Large intestine (tissue), 12 donors: ENCODE data around the gene YRDC. TPM values are rescaled to one million over a fixed set of nuclear protein-coding genes. Genes with fewer than 3 reads are reported as not detected.

Source experiments
- DNase-seq, 2 donors: peaks; one replicate each; pipeline versions ENCODE4 v3.0.0 to v3.0.0-alpha.2; 2013
- H3K27ac ChIP-seq: one replicate; pipeline ENCODE4 v1.5.1; 2013; ENCODE audit warnings: low read length
- H3K27me3 ChIP-seq: 2 replicates; pipeline ENCODE4 v1.6.1; 2013; ENCODE audit warnings: low read length; ENCODE audit not compliant: control insufficient read depth, insufficient read depth
- H3K36me3 ChIP-seq: 2 replicates; pipeline ENCODE4 v1.6.1; 2013; ENCODE audit warnings: low read length; ENCODE audit not compliant: control insufficient read depth, insufficient read depth
- H3K4me1 ChIP-seq: one replicate; pipeline ENCODE4 v1.6.1; 2013; ENCODE audit warnings: low read length; ENCODE audit not compliant: control insufficient read depth, insufficient read depth
- H3K4me3 ChIP-seq: one replicate; pipeline ENCODE4 v1.5.1; 2013; ENCODE audit warnings: low read length
- H3K9me3 ChIP-seq: one replicate; pipeline ENCODE4 v1.6.1; 2013; ENCODE audit warnings: mild to moderate bottlenecking, low read depth, low read length, moderate library complexity; ENCODE audit not compliant: control insufficient read depth
- WGBS: methylation state at CpG from one replicate; pipeline ENCODE4 v1.1.5; 2013; ENCODE audit warnings: low lambda C conversion rate; ENCODE audit not compliant: insufficient coverage; 5-methylcytosine and 5-hydroxymethylcytosine counted together
- long read RNA-seq, 11 donors: transcript quantifications; one replicate each; lab custom pipeline, GENCODE V29; 2026
- polyA plus RNA-seq: library from polyadenylated mRNA; unstranded; fragments of 120-200 nt; gene quantifications from one replicate; pipeline ENCODE4 v1.2.1, GENCODE V29; 2013

YRDC gene
- polyA plus RNA-seq: 14.7 TPM
- long read RNA-seq, donor 1, transcript YRDC-201 (5 exons, 1,826 nt): major isoform, 5 of 5 reads
- long read RNA-seq, donor 1, partial matches to known transcripts: 0 of 5 reads
- long read RNA-seq, donor 1, other reads (novel, unspliced or antisense): 0 of 5 reads
- long read RNA-seq, donor 2, transcript YRDC-201 (5 exons, 1,826 nt): major isoform, 14 of 14 reads
- long read RNA-seq, donor 2, partial matches to known transcripts: 0 of 14 reads
- long read RNA-seq, donor 2, other reads (novel, unspliced or antisense): 0 of 14 reads
- long read RNA-seq, donor 3: 0 reads
- long read RNA-seq, donor 4, partial matches to known transcripts: 0 of 1 reads
- long read RNA-seq, donor 4, other reads (novel, unspliced or antisense): 0 of 1 reads
- long read RNA-seq, donor 5, partial matches to known transcripts: 0 of 2 reads
- long read RNA-seq, donor 5, other reads (novel, unspliced or antisense): 0 of 2 reads
- long read RNA-seq, donor 6, transcript YRDC-201 (5 exons, 1,826 nt): major isoform, 10 of 183 reads
- long read RNA-seq, donor 6, partial matches to known transcripts: 107 of 183 reads
- long read RNA-seq, donor 6, other reads (novel, unspliced or antisense): 66 of 183 reads
- long read RNA-seq, donor 7, partial matches to known transcripts: 0 of 4 reads
- long read RNA-seq, donor 7, other reads (novel, unspliced or antisense): 0 of 4 reads
- long read RNA-seq, donor 8, transcript YRDC-201 (5 exons, 1,826 nt): major isoform, 10 of 10 reads
- long read RNA-seq, donor 8, partial matches to known transcripts: 0 of 10 reads
- long read RNA-seq, donor 8, other reads (novel, unspliced or antisense): 0 of 10 reads
- long read RNA-seq, donor 9, transcript YRDC-201 (5 exons, 1,826 nt): major isoform, 13 of 13 reads
- long read RNA-seq, donor 9, partial matches to known transcripts: 0 of 13 reads
- long read RNA-seq, donor 9, other reads (novel, unspliced or antisense): 0 of 13 reads
- long read RNA-seq, donor 10, transcript YRDC-201 (5 exons, 1,826 nt): major isoform, 9 of 9 reads
- long read RNA-seq, donor 10, partial matches to known transcripts: 0 of 9 reads
- long read RNA-seq, donor 10, other reads (novel, unspliced or antisense): 0 of 9 reads
- long read RNA-seq, donor 11, transcript YRDC-201 (5 exons, 1,826 nt): major isoform, 5 of 5 reads
- long read RNA-seq, donor 11, partial matches to known transcripts: 0 of 5 reads
- long read RNA-seq, donor 11, other reads (novel, unspliced or antisense): 0 of 5 reads

GRCh38 chr1:37807555-37808368, at the start of gene YRDC, which contains the start of gene C1orf122:
YRDC (minus strand) TSS chr1:37808208; CDS start chr1:37808180, 28 bp downstream.
C1orf122 (plus strand) TSS chr1:37807790; CDS start chr1:37808405, 615 bp downstream.
- no peaks in the 10 kb centered on the region for H3K9me3 ChIP-seq
- H3K4me1 ChIP-seq: peaks cover 12% of the 10 kb centered on the region
- H3K4me3 ChIP-seq: peak within 1 kb of the TSS; percentile 77
- no CpG with 5 or more reads among the region's 95 CpGs for WGBS
- peak within 1 kb of the TSS; percentile 83 for H3K27ac ChIP-seq
- peak; percentile 90 to 94 for DNase-seq
- H3K36me3 ChIP-seq: peaks cover 41% of the 10 kb centered on the region
- H3K27me3 ChIP-seq: no peaks in the 10 kb centered on the region

- Histone ChIP-seq H3K36me3 (peaks cover 21% of the 10 kb centered on the region), H3K4me3 (no peak overlapping the region), H3K27me3 (no peaks in the 10 kb centered on the region), H3K9me3 (no peaks in the 10 kb centered on the region), H3K4me1 (no peaks in the 10 kb centered on the region), H3K27ac (no peak overlapping the region)
- WGBS: no CpG with 5 or more reads among the region's 6 CpGs
- no peak for DNase-seq
Observed at GRCh38 chr1:37854406-37854805, 46.4 kb upstream of the YRDC start.

GRCh38 chr1:37853157-37853556, 45.1 kb upstream of the YRDC start:
- H3K4me1 ChIP-seq: no peaks in the 10 kb centered on the region
- H3K4me3 ChIP-seq: no peak overlapping the region
- no peaks in the 10 kb centered on the region for H3K27me3 ChIP-seq
- no peak overlapping the region for H3K27ac ChIP-seq
- H3K36me3 ChIP-seq: peaks cover 21% of the 10 kb centered on the region
- H3K9me3 ChIP-seq: no peaks in the 10 kb centered on the region
- DNase-seq: no peak

- peaks cover 20% of the 10 kb centered on the region for H3K36me3 ChIP-seq
- H3K27me3 ChIP-seq: no peaks in the 10 kb centered on the region
- no peak for DNase-seq
- WGBS: no CpG with 5 or more reads among the region's 2 CpGs
- H3K4me3 ChIP-seq: no peak overlapping the region
- H3K4me1 ChIP-seq: peaks cover 4% of the 10 kb centered on the region
- no peak overlapping the region for H3K27ac ChIP-seq
- H3K9me3 ChIP-seq: no peaks in the 10 kb centered on the region
Observed at GRCh38 chr1:37851782-37852210, 43.8 kb upstream of the YRDC start.

- no peaks in the 10 kb centered on the region for H3K27me3 ChIP-seq
- peaks cover 20% of the 10 kb centered on the region for H3K36me3 ChIP-seq
- H3K4me1 ChIP-seq: peaks cover 5% of the 10 kb centered on the region
- no peaks in the 10 kb centered on the region for H3K9me3 ChIP-seq
- no peak overlapping the region for H3K4me3 ChIP-seq
- no peak overlapping the region for H3K27ac ChIP-seq
- DNase-seq: no peak
Observed at GRCh38 chr1:37851262-37851661, 43.3 kb upstream of the YRDC start.

GRCh38 chr1:37850352-37850955, 42.4 kb upstream of the YRDC start:
- H3K27me3 ChIP-seq: no peaks in the 10 kb centered on the region
- no peak overlapping the region for H3K4me3 ChIP-seq
- H3K27ac ChIP-seq: no peak overlapping the region
- peaks cover 5% of the 10 kb centered on the region for H3K4me1 ChIP-seq
- H3K9me3 ChIP-seq: no peaks in the 10 kb centered on the region
- peaks cover 20% of the 10 kb centered on the region for H3K36me3 ChIP-seq
- 100% methylated on average over 4 of the region's 6 CpGs for WGBS
- DNase-seq: no peak

- Histone ChIP-seq H3K36me3 (peaks cover 19% of the 10 kb centered on the region), H3K4me3 (no peak overlapping the region), H3K9me3 (no peaks in the 10 kb centered on the region), H3K27ac (no peak overlapping the region), H3K4me1 (peaks cover 5% of the 10 kb centered on the region), H3K27me3 (no peaks in the 10 kb centered on the region)
- no peak for DNase-seq
- 100% methylated on average over 1 of the region's 3 CpGs for WGBS
Observed at GRCh38 chr1:37849480-37849879, 41.5 kb upstream of the YRDC start.

GRCh38 chr1:37846647-37847339, 38.8 kb upstream of the YRDC start:
- Histone ChIP-seq H3K27ac (no peak overlapping the region), H3K9me3 (no peaks in the 10 kb centered on the region), H3K36me3 (peaks cover 13% of the 10 kb centered on the region), H3K4me1 (peaks cover 5% of the 10 kb centered on the region), H3K4me3 (no peak overlapping the region), H3K27me3 (no peaks in the 10 kb centered on the region)
- no CpG with 5 or more reads among the region's 4 CpGs for WGBS
- DNase-seq: peak in 1 of 2 donors; percentile 46

- peaks cover 17% of the 10 kb centered on the region for H3K36me3 ChIP-seq
- no CpG with 5 or more reads among the region's 3 CpGs for WGBS
- no peaks in the 10 kb centered on the region for H3K9me3 ChIP-seq
- H3K4me3 ChIP-seq: no peak overlapping the region
- no peaks in the 10 kb centered on the region for H3K27me3 ChIP-seq
- no peak overlapping the region for H3K27ac ChIP-seq
- H3K4me1 ChIP-seq: peaks cover 5% of the 10 kb centered on the region
- DNase-seq: no peak
Observed at GRCh38 chr1:37845786-37846185, 37.8 kb upstream of the YRDC start.
